Kidney glomerular epithelial cell (primary cell): ENCODE results near the gene ARID3A.

Source experiments
- DNase-seq: peaks from one replicate; lab custom pipeline; 2025; lab: John Stamatoyannopoulos, UW

The ARID3A gene

GRCh38 chr19:1004803-1005664, 79.2 kb downstream of the ARID3A start:
- DNase-seq, result no peak

- DNase-seq, result no peak
Measured at GRCh38 chr19:1006711-1007398, 81.0 kb downstream of the ARID3A start.

GRCh38 chr19:1007399-1008251, 81.8 kb downstream of the ARID3A start:
- no peak for DNase-seq

DNA sequence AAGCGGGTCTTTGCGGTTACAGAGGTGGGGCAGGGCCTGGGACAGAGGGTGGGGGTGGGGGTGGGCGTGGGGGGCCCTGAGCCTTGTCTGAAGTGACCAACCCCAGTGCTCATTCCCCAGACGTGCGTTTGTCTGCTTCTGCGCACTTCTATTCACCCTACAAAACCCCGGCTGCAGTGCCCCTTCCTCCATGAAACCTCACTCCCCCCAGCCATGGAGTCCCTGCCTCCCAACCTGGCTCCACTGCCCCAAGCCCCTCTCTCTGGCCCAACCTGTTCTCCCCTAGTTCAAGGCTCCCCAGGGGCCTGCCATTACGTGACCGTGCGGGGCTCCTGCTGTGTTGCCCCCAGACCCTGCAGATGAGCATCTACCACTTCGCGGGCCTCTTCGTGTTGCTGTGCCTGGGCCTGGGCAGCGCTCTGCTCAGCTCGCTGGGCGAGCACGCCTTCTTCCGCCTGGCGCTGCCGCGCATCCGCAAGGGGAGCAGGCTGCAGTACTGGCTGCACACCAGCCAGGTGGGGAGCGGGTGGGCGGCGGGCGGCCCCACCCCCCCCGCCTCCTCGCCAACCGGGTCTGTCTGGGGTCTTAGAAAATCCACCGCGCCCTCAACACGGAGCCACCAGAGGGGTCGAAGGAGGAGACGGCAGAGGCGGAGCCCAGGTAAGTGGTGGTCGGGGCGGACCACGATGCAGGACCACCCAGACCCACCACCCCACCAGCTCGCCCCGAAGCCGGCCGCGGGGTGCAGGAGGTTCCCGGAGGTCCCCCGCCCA, 82.6 kb downstream of the ARID3A start:
- DNase-seq, result no peak

- peak; percentile 27 for DNase-seq
Measured at GRCh38 chr19:1009041-1009980, 83.5 kb downstream of the ARID3A start.

DNA sequence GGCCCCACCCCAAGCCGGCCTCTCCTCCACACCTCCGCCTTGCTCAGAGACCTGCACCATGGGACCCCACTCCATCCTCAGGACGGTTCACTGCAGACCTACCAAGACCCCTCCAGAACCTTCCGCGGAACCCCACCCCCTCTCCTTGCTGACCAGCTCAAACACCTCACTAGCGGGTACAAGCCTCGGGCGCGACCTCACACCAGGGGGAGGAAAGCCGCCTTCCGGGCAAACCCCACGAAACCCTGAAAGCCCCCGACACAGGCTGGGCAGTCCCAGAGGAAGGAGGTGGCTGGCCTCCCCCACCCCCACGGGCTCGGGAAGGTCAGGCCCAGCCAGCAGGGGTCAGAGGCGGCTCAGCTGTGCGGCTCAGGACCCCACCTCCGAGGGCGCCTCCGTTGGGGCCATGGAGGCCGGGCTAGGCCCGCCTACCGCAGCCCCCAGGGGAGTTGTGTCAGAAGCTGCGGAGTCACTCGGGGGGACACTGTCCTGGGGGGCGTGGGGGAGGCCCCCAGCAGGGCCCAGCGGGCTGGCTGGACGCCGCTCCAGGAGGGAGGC, 84.2 kb downstream of the ARID3A start:
- no peak for DNase-seq

DNA sequence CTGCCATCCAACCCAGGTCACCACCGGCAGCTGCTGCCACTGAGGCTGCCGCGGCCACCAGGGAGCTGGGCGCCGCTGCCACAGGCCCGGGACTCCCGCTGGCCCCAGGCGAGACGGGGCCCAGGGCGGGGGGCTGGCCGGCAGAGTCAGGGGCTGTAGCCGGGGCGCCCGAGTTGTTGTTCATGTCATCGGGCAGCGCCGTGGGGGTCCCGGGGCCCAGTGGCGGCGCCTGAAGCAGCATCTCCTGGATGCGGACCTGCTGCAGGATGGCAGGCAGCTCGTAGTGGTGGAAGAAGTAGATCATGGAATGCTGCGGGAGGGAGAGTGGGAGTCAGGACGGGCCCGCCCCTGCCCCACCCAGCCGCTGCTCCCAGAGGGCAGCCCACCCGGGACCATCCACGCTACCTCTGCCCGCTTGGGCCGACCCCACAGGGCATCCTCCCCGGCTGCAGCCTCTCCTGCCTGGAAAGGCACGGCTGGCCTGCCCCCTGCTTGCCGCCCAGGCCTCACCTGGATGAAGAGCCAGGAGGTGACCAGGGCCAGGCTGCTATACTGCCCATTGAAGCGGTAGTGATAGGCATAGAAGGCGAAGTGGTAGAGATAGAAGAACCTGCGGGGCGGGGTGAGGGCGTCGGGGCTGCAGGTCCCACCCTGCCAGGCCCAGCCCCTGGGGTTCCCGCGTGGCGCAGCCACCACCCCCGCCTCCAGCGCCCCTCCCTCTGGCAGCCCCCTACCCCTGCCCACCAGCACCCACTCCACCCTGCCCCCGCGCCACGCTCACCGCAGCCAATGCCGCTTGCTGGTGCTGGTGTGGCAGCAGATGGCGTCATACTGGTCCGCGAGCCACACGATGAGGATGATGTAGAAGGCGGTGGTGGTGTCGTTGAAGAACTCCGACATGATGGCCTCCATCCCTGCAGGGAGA, 85.0 kb downstream of the ARID3A start:
- no peak for DNase-seq

GRCh38 chr19:1011831-1012333, 86.0 kb downstream of the ARID3A start:
- no peak for DNase-seq

GRCh38 chr19:1012334-1012733, 86.5 kb downstream of the ARID3A start:
- no peak for DNase-seq

DNA sequence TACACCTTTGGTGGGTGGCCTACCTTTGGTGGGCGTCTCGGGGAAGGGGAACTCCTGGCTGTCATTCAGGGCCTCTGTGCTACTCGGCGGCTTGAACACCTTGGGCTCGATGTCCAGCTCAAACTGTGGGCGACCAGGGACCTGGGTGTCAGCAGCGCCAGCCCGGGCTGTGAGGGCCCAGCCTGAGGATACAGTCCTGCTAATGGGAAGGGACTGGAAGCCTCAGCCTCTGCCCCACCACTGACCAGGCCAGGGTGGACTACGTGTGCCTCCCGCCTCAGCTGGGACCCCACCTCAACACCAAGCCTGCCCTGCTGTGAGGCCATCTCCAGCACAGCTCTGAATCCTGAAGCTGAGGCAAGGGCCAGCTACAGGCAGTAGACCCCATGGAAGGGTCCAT, 87.4 kb downstream of the ARID3A start:
- no peak for DNase-seq

GRCh38 chr19:1014161-1015060, 88.6 kb downstream of the ARID3A start:
- no peak for DNase-seq

DNA sequence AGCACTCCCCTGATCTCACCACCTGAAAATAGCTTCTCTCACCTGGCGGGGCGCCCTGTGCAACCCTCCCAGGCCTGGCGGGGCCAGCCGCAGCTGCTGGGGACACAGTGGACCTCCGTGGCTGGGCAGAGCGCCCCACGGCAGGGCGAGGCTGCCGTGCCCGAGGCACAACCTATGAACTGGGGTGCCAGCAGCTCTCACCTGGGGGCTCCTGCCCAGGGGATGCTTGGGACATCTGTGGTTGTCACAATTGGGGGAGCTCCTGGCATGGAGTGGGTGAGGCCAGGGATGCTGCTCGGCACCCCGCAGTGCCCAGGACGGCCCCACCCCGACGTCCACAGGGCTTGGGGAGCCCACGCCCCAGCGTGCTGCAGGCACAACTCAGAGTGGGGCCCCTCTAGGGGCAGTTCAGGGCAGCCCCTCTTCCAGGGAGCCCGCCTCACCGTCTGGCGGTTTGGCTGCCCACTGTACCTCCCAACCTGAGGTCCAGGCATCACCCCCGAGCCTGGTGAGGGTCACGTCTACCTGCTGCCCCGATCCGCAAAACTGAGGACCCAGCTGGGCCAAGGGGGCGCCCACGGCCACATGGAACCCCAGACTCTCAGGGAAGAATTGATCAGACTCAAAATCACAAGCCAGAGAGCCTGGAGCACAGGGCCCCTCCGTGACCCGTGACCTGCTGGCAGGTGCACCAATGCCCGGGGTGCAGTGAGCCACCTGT, 89.4 kb downstream of the ARID3A start:
- no peak for DNase-seq

GRCh38 chr19:1015782-1016646, 90.2 kb downstream of the ARID3A start:
- DNase-seq, result no peak

GRCh38 chr19:1016647-1017114, 90.8 kb downstream of the ARID3A start:
- peak; percentile 67 for DNase-seq

DNA sequence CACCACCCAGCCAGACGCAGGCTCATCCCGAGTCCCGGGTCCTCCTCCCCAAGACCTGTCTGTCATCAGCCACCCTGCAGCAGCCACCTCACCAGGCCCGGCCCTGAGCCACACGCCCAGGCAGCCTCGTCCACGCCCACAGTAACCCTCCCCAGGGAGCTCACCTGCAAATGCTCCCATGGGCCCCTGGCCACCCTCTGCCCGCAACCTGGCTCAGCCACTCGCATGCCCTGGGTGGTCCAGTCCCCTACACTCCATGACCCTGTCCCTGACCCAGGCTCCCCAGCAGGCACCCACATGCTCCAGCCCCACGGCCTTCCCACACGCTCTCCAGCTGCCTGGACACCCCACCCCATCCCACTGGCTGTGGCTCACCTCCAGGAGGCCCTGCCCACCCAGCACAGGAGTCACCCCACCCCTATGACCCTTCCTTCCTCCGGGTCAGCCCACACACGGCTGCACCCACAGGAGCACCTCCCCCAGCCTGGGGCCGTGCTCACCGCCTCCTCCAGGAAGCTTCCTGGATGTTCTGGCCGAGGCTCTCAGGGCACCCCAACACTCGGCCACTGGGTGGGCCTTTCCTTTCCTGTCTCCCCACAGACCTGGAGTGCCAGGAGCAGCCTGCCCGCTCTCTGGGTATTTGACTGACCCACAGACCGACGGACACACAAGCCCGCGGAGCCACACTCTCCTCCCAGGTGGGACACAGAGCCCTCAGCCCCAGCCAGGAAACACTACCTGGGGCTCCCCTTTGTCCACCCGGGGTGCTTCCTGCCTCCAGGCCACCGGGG, 91.5 kb downstream of the ARID3A start:
- no peak for DNase-seq
